Psoas muscle (tissue), 8 donors: ENCODE measurements around the gene TPMT. TPM values are rescaled to one million over a fixed set of nuclear protein-coding genes. Genes with fewer than 3 reads are reported as not detected.

Experiments used
- ATAC-seq, 4 donors: fragments of 200-7000 bp; cut with Tn5 transposase; one replicate each; pipeline ENCODE4 v1.9.1; 2020; ENCODE audit warnings: moderate library complexity in 3 of 4, mild to moderate bottlenecking in 2 of 4
- DNase-seq, 2 donors: peaks; one replicate each; pipeline ENCODE4 v3.0.0-alpha.2; 2020
- H3K27ac ChIP-seq: fragments of 200-600 bp; one replicate; pipeline ENCODE4 v1.8.0; 2022
- H3K27me3 ChIP-seq, 3 donors: fragments of 200-600 bp in 1 of 3; one replicate each; pipeline versions ENCODE4 v1.6.1 to v1.8.0; 2013 to 2022; ENCODE audit warnings: low read length in 2 of 3, mild to moderate bottlenecking in 2 of 3, moderate library complexity in 1 of 3; ENCODE audit not compliant: insufficient read depth in 3 of 3
- H3K36me3 ChIP-seq, 2 donors: fragments of 200-600 bp in 1 of 2; one replicate each; pipeline versions ENCODE4 v1.6.1 to v1.8.0; 2013 to 2022; ENCODE audit warnings: low read depth in 1 of 2, mild to moderate bottlenecking in 1 of 2, moderate library complexity in 1 of 2; ENCODE audit not compliant: insufficient read depth in 1 of 2
- H3K4me1 ChIP-seq: fragments of 200-600 bp; one replicate; pipeline ENCODE4 v1.8.0; 2022
- H3K4me3 ChIP-seq: fragments of 200-600 bp; one replicate; pipeline ENCODE4 v1.8.0; 2022; ENCODE audit warnings: mild to moderate bottlenecking
- H3K9me3 ChIP-seq: fragments of 200-600 bp; one replicate; pipeline ENCODE4 v1.8.0; 2022
- CTCF ChIP-seq: fragments of 200-600 bp; IDR thresholded peaks from one replicate; pipeline ENCODE4 v1.8.0; 2022; ENCODE audit warnings: antibody characterized with exemption
- WGBS, 3 donors: extraction: QIAGEN DNeasy Blood & Tissue Kit; methylation state at CpG; one replicate each; pipeline versions ENCODE4 v1.1.6 to v1.1.7; 2013; 5-methylcytosine and 5-hydroxymethylcytosine counted together
- intact Hi-C, 2 donors: fragments of 100-400 bp; cut with DNase I; formaldehyde crosslinking; loops; one replicate each; pipeline versions ENCODE4 v1.11.0 to v1.14.2; 2022
- polyA plus RNA-seq, 3 donors: library from polyadenylated mRNA; stranded (reverse); fragments of 200-250 nt; gene quantifications; one replicate each; pipeline ENCODE4 v1.2.3, GENCODE V29; 2013
- total RNA-seq, 4 donors: library from RNA; stranded (reverse); fragmentation: NEBNext Ultra II Directional in 2 of 4; extraction: Animal tissue kit (Norgen Biotek cat#: 25700) in 2 of 4; gene quantifications; one replicate each; pipeline versions ENCODE4 v1.2.1 to v1.2.4, GENCODE V29; 2021 to 2023
- donor health status: healthy with polysubstance abuse.
- donor health status: DM: no; HTN: no; CAD: no; lungs with moderate emphysema.
- donor health status: Bipolar disorder and iron deficiency.
- donor health status: healthy.
- donor health status: DM: yes; HTN: yes; CAD: no.
- donor health status: DM: no; HTN: no; CAD: no.
- donor health status: DM: no; HTN: no; CAD: no.
- donor health status: DM: yes; HTN: yes; CAD: no.

Gene TPMT
- total and polyA plus RNA-seq, 7 donors: 7.9 to 19.3 (median 9.7) TPM

DNA sequence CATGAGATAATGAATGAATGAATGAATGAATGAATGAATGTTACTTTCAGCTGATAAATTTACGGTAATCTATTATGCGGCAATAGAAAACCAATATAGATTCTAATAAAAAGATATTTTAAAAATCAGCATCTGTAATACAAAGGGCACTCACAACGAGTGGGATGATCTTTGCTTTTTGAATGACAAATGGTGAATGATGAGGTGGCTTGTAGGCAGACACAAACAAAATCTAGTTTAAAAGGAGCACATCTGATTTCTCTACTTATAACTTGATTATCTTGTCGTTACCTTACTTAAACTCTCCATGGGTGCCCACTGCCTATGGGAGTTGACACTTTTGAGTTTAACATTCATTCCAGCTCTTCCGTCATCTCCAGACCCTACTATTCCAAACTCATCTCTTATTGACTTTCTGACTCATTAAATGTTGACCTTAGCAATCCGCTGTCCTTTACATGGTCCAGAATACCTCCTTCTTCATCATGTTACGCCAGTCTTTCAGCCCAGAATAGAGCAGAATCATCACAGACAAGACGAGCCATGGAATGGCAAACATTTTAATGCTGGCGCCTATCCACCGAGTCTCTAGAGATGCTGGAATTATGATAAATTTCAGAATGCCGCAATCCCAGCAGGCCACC lies 73.7 kb downstream of the TPMT start:
- no peak for TF ChIP-seq CTCF
- Histone ChIP-seq H3K4me1 (no peaks in the 10 kb centered on the region), H3K36me3 (no peaks in the 10 kb centered on the region), H3K9me3 (no peaks in the 10 kb centered on the region), H3K4me3 (no peak overlapping the region), H3K27me3 (no peaks in the 10 kb centered on the region), H3K27ac (no peak overlapping the region)
- intact Hi-C loops: no loop called here
- 78 to 82% (median 79%) methylated on average over 11 of the region's 11 CpGs for WGBS, 3 donors
- ATAC-seq: no peak
- DNase-seq: no peak

DNA sequence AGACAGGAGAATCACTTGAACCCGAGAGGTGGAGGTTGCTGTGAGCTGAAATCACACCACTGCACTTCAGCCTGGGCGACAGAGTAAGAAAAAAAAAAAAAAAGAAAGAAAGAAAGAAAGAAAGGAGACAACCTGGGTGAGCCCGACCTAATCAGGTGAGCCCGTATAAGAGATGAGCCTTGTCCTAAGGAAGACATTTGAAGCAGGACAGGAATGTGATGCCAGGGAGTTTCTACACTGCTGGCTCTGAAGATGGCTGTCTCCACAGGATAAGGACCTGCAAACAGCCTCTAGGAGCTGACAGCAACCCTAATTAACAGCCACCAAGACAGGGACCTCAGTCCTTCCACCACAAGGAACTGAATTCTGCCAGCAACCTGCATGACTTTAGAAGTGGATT lies 74.3 kb downstream of the TPMT start:
- no peaks in the 10 kb centered on the region for H3K36me3 ChIP-seq
- no peak for TF ChIP-seq CTCF
- H3K4me1 ChIP-seq: no peaks in the 10 kb centered on the region
- WGBS, 3 donors: 85 to 88% (median 87%) methylated on average over 4 of the region's 4 CpGs
- no peak overlapping the region for H3K4me3 ChIP-seq
- DNase-seq (no peak), ATAC-seq (no peak)
- H3K9me3 ChIP-seq: no peaks in the 10 kb centered on the region
- H3K27ac ChIP-seq: no peak overlapping the region
- no peaks in the 10 kb centered on the region for H3K27me3 ChIP-seq
- intact Hi-C loops: no loop called here

GRCh38 chr6:18078866-18079265 lies 76.0 kb downstream of the TPMT start:
- Histone ChIP-seq H3K4me3 (no peak overlapping the region), H3K9me3 (no peaks in the 10 kb centered on the region), H3K4me1 (no peaks in the 10 kb centered on the region), H3K36me3 (no peaks in the 10 kb centered on the region), H3K27ac (no peak overlapping the region), H3K27me3 (no peaks in the 10 kb centered on the region)
- ATAC-seq: no peak
- WGBS, 3 donors: 75 to 81% (median 79%) methylated on average over 3 of the region's 3 CpGs
- intact Hi-C loops: no loop called here
- no peak for TF ChIP-seq CTCF
- no peak for DNase-seq

Other genes with a start within 250 kb of the TPMT start
- 10 to 100 TPM; 62.0 to 80.2 (median 75.0) TPM for gene KIF13A, start 167.4 kb downstream of the TPMT start, total RNA-seq
- gene KIF13A, start 167.4 kb downstream of the TPMT start, polyA plus RNA-seq: 10 to 100 TPM; 17.0 to 75.0 (median 27.7) TPM
- gene NHLRC1, start 32.4 kb downstream of the TPMT start, total RNA-seq: 1 to 10 TPM in 2 of 4 donors, under 1 TPM in 2; 0.84 to 3.0 (median 1.6) TPM
- gene NHLRC1, start 32.4 kb downstream of the TPMT start, polyA plus RNA-seq: 1 to 10 TPM; 1.4 to 3.2 (median 2.6) TPM
- 10 to 100 TPM; 18.1 to 27.3 (median 23.6) TPM for gene KDM1B, start 345 bp upstream of the TPMT start, total RNA-seq
- 10 to 100 TPM in 2 of 3 donors, 1 to 10 TPM in 1; 7.7 to 33.4 (median 16.1) TPM for gene KDM1B, start 345 bp upstream of the TPMT start, polyA plus RNA-seq
- 10 to 100 TPM; 65.0 to 91.0 (median 69.2) TPM for gene DEK, start 109.5 kb upstream of the TPMT start, total RNA-seq
- gene DEK, start 109.5 kb upstream of the TPMT start, polyA plus RNA-seq: 10 to 100 TPM; 28.7 to 66.1 (median 44.3) TPM
- gene RNF144B, start 232.3 kb upstream of the TPMT start, total RNA-seq: 10 to 100 TPM; 33.6 to 94.9 (median 65.4) TPM
- 10 to 100 TPM in 1 of 3 donors, 1 to 10 TPM in 2; 6.0 to 34.5 (median 7.9) TPM for gene RNF144B, start 232.3 kb upstream of the TPMT start, polyA plus RNA-seq